Stimulated activated naive CD8-positive, alpha-beta T cell treated with anti-CD3 and anti-CD28 coated beads, Interleukin-15, amount 100 ng/mL, for 72 hours (primary cell): ENCODE measurements around the gene DLK1.
A peak's percentile ranks its signal among the peaks of the same experiment; 100 is the strongest.

Experiments
- ATAC-seq: fragments of 150-1000 bp; cut with Tn5 transposase; 2 replicates; pipeline ENCODE4 v1.10.0; 2021; ENCODE audit warnings: mild to moderate bottlenecking, moderate library complexity
- DNase-seq, 2 donors: peaks; one replicate each; pipeline ENCODE4 v3.0.0; 2021 to 2022
- H3K27ac Mint-ChIP-seq, 2 donors: one replicate each; pipeline ENCODE4 v1.8.0; 2022; ENCODE audit warnings: mild to moderate bottlenecking in 2 of 2, mixed read lengths in 2 of 2, moderate library complexity in 2 of 2
- H3K27me3 Mint-ChIP-seq: one replicate; pipeline ENCODE4 v1.8.0; 2022; ENCODE audit warnings: mixed read lengths
- H3K4me1 Mint-ChIP-seq: one replicate; pipeline ENCODE4 v1.8.0; 2022; ENCODE audit warnings: mild to moderate bottlenecking, mixed read lengths
- H3K4me3 Mint-ChIP-seq, 2 donors: one replicate each; pipeline ENCODE4 v1.8.0; 2022; ENCODE audit warnings: mild to moderate bottlenecking in 2 of 2, mixed read lengths in 2 of 2, moderate library complexity in 1 of 2
- H3K9me3 Mint-ChIP-seq, 2 donors: one replicate each; pipeline ENCODE4 v1.8.0; 2022; ENCODE audit warnings: mixed read lengths in 2 of 2

The DLK1 gene

DNA sequence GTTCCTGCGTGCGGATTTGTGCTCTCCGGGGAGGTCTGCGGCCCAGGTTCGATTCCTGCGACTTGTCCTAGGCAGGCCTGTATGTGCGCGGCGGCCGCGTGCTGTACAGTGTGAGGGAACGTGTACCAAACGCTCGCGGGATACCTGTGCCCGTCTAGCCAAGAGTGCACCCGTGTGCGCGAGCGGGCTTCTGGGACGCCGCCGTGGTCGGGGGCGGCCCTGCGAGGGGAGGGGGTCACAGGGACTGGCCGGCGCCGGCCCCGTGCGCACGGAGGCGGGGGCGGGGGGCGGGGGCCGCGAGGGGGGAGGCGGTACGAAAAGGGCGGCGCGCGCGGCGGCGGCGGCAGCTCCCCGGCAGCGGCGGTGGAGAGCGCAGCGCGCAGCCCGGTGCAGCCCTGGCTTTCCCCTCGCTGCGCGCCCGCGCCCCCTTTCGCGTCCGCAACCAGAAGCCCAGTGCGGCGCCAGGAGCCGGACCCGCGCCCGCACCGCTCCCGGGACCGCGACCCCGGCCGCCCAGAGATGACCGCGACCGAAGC is at the start of gene DLK1:
Gene DLK1, plus strand, starts transcription at position 343 of the 536 bp plus-strand sequence. Its CDS starts 177 bp downstream, at position 520.
- peaks cover 75% of the 10 kb centered on the region for H3K27me3 Mint-ChIP-seq
- H3K9me3 Mint-ChIP-seq, result no peaks in the 10 kb centered on the region
- no peaks in the 10 kb centered on the region for H3K4me1 Mint-ChIP-seq
- H3K4me3 Mint-ChIP-seq, result no peak within 1 kb of the TSS
- H3K27ac Mint-ChIP-seq, result peak within 1 kb of the TSS in 1 of 2 donors; percentile 55
- ATAC-seq (no peak), DNase-seq (no peak)

DNA sequence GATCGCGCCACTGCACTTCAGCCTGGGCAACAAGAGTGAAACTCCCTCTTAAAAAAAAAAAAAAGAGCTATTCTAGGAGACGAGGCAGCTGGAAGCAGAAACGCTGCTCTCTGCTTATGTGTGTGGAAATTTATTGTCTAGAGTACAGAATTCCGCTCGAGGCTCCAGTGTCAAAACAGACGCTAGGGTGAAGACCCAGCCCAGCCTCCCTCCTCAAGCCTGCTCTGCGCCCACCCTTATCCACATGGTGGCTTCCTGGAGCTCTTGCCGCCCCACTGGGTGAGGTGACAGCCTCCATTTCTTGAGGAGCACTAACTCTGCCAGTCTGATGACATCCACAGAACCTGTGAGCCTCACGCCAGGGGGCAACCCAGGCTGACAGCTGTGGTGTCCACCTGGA is 49.5 kb upstream of the DLK1 start:
- Mint-ChIP-seq H3K4me1 (peaks cover 11% of the 10 kb centered on the region), H3K27ac (no peak overlapping the region), H3K9me3 (no peaks in the 10 kb centered on the region), H3K4me3 (no peak overlapping the region), H3K27me3 (peaks cover 47% of the 10 kb centered on the region)
- DNase-seq, result no peak
- no peak for ATAC-seq

- DNase-seq (no peak), ATAC-seq (peak; percentile 23)
- Mint-ChIP-seq H3K4me3 (no peak overlapping the region), H3K27ac (no peak overlapping the region), H3K27me3 (peaks cover 41% of the 10 kb centered on the region), H3K4me1 (peaks cover 9% of the 10 kb centered on the region), H3K9me3 (no peaks in the 10 kb centered on the region)
These were observed 48.9 kb upstream of the DLK1 start for GRCh38 chr14:100677554-100678468.

DNA sequence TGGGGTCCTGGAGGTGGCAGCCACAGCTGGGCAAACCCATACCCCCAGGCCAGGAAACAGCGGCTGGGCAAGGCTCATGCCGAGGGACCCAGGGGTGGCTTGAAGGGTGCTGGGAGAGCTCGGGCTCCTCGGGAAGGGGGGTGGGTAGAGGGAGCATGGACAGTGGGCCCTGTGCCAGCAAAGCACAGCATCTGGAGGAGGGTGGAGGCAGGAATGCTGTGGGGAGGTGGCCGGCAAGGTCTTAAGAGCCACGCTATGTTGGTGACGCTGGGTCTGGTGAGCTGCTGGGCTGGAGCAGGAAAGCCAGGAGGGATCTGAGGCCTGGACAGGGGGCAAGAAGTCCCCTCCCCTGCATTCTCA is 48.2 kb upstream of the DLK1 start:
- Mint-ChIP-seq H3K9me3 (no peaks in the 10 kb centered on the region), H3K4me3 (no peak overlapping the region), H3K27ac (peak overlapping the region in 1 of 2 donors; percentile 34), H3K27me3 (peaks cover 34% of the 10 kb centered on the region), H3K4me1 (peaks cover 2% of the 10 kb centered on the region)
- DNase-seq, result no peak
- ATAC-seq, result peak; percentile 13

- ATAC-seq, result no peak
- H3K4me3 Mint-ChIP-seq, result no peak overlapping the region
- DNase-seq, result no peak
These were observed 47.5 kb upstream of the DLK1 start for GRCh38 chr14:100679153-100679552.

GRCh38 chr14:100679707-100680438 is 46.8 kb upstream of the DLK1 start:
- no peaks in the 10 kb centered on the region for H3K4me1 Mint-ChIP-seq
- ATAC-seq (no peak), DNase-seq (no peak)
- peaks cover 20% of the 10 kb centered on the region for H3K27me3 Mint-ChIP-seq
- H3K9me3 Mint-ChIP-seq, result no peaks in the 10 kb centered on the region
- H3K4me3 Mint-ChIP-seq, result no peak overlapping the region
- peak overlapping the region in 1 of 2 donors; percentile 34 for H3K27ac Mint-ChIP-seq

More at GRCh38 chr14:100679153-100679552, 47.5 kb upstream of the DLK1 start:
- Mint-ChIP-seq H3K27ac (no peak overlapping the region), H3K27me3 (peaks cover 27% of the 10 kb centered on the region), H3K9me3 (no peaks in the 10 kb centered on the region), H3K4me1 (no peaks in the 10 kb centered on the region)

GRCh38 chr14:100680439-100681051 is 46.1 kb upstream of the DLK1 start:
- no peak overlapping the region for H3K4me3 Mint-ChIP-seq
- H3K4me1 Mint-ChIP-seq, result no peaks in the 10 kb centered on the region
- no peaks in the 10 kb centered on the region for H3K9me3 Mint-ChIP-seq
- no peak overlapping the region for H3K27ac Mint-ChIP-seq
- peaks cover 16% of the 10 kb centered on the region for H3K27me3 Mint-ChIP-seq
- DNase-seq (no peak), ATAC-seq (no peak)

- Mint-ChIP-seq H3K9me3 (no peaks in the 10 kb centered on the region), H3K27ac (peak overlapping the region in 1 of 2 donors; percentile 86), H3K4me3 (no peak overlapping the region), H3K4me1 (no peaks in the 10 kb centered on the region), H3K27me3 (peaks cover 16% of the 10 kb centered on the region)
- ATAC-seq (no peak), DNase-seq (no peak)
These were observed 45.6 kb upstream of the DLK1 start for GRCh38 chr14:100681111-100681510.

GRCh38 chr14:100682749-100683148 is 43.9 kb upstream of the DLK1 start:
- no peak overlapping the region for H3K4me3 Mint-ChIP-seq
- DNase-seq (no peak), ATAC-seq (no peak)
- H3K4me1 Mint-ChIP-seq, result no peaks in the 10 kb centered on the region
- H3K9me3 Mint-ChIP-seq, result no peaks in the 10 kb centered on the region
- peaks cover 8% of the 10 kb centered on the region for H3K27me3 Mint-ChIP-seq
- peak overlapping the region in 1 of 2 donors; percentile 87 for H3K27ac Mint-ChIP-seq

GRCh38 chr14:100683578-100683977 is 43.1 kb upstream of the DLK1 start:
- H3K9me3 Mint-ChIP-seq, result no peaks in the 10 kb centered on the region
- no peak for ATAC-seq
- no peaks in the 10 kb centered on the region for H3K4me1 Mint-ChIP-seq
- no peak overlapping the region for H3K4me3 Mint-ChIP-seq
- DNase-seq, result no peak
- H3K27me3 Mint-ChIP-seq, result peaks cover 8% of the 10 kb centered on the region
- H3K27ac Mint-ChIP-seq, result no peak overlapping the region

GRCh38 chr14:100684154-100684553 is 42.5 kb upstream of the DLK1 start:
- peaks cover 8% of the 10 kb centered on the region for H3K27me3 Mint-ChIP-seq
- no peaks in the 10 kb centered on the region for H3K4me1 Mint-ChIP-seq
- H3K9me3 Mint-ChIP-seq, result no peaks in the 10 kb centered on the region
- ATAC-seq, result no peak
- peak overlapping the region in 1 of 2 donors; percentile 40 for H3K27ac Mint-ChIP-seq
- H3K4me3 Mint-ChIP-seq, result no peak overlapping the region
- DNase-seq, result no peak

DNA sequence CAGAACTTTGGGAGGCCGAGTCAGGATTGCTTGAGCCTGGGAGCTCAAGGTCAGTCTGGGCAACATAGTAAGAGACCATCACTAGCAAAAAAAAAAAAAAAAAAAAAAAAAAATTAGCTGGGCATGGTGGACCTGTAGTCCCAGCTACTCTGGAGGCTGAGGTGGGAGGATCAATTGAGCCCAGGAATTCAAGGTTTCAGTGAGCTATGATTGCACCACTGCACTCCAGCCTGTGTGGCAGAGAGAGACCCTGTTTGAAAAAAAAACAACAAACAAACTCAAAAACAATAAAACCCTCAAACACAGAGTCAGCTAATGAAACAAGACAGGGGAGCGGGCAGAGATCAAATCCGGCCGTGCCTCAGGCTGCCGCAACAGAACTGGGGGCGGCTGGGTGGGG is 41.7 kb upstream of the DLK1 start:
- no peaks in the 10 kb centered on the region for H3K4me1 Mint-ChIP-seq
- H3K9me3 Mint-ChIP-seq, result no peaks in the 10 kb centered on the region
- no peak overlapping the region for H3K4me3 Mint-ChIP-seq
- peak overlapping the region in 1 of 2 donors; percentile 15 for H3K27ac Mint-ChIP-seq
- peaks cover 8% of the 10 kb centered on the region for H3K27me3 Mint-ChIP-seq
- ATAC-seq (no peak), DNase-seq (no peak)

GRCh38 chr14:100686858-100687257 is 39.8 kb upstream of the DLK1 start:
- no peaks in the 10 kb centered on the region for H3K4me1 Mint-ChIP-seq
- H3K27me3 Mint-ChIP-seq, result no peaks in the 10 kb centered on the region
- peak overlapping the region in 1 of 2 donors; percentile 84 for H3K27ac Mint-ChIP-seq
- no peak overlapping the region for H3K4me3 Mint-ChIP-seq
- no peak for DNase-seq
- H3K9me3 Mint-ChIP-seq, result no peaks in the 10 kb centered on the region
- no peak for ATAC-seq

- no peaks in the 10 kb centered on the region for H3K4me1 Mint-ChIP-seq
- H3K4me3 Mint-ChIP-seq, result no peak overlapping the region
- no peak for ATAC-seq
- H3K9me3 Mint-ChIP-seq, result no peaks in the 10 kb centered on the region
- peaks cover 3% of the 10 kb centered on the region for H3K27me3 Mint-ChIP-seq
- DNase-seq, result no peak
- H3K27ac Mint-ChIP-seq, result no peak overlapping the region
These were observed 39.3 kb upstream of the DLK1 start for GRCh38 chr14:100687386-100687785.

DNA sequence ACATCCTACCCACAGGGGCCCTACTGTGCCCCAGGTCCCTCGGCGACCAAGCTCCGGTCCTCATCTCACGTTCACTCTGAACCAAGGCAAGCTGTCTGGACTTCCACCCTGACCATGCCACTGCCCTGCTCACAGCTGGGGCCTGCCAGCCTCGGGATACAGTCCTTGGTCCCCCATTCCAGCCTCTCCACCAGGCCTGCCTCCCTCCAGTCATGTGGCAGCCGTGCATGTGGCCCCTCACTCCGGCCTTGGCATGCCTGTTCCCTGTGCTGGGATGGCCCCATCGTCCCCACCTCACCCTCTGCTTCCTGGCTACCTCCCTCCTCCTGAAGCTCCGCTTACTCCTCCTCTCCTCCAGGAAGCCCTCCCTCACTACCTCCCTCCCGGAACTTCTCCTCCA is 38.6 kb upstream of the DLK1 start:
- Mint-ChIP-seq H3K4me3 (no peak overlapping the region), H3K27me3 (peaks cover 10% of the 10 kb centered on the region), H3K4me1 (no peaks in the 10 kb centered on the region), H3K27ac (peak overlapping the region in 1 of 2 donors; percentile 6), H3K9me3 (no peaks in the 10 kb centered on the region)
- DNase-seq (no peak), ATAC-seq (no peak)
